Neural cell (in vitro differentiated cells): ENCODE results near the gene OR5A2.

Experiments
- EP300 ChIP-seq: fragments of 450-650 bp; conservative IDR thresholded peaks from 2 replicates; pipeline ENCODE4 v1.6.1; 2014; ENCODE audit warnings: antibody characterized with exemption, mild to moderate bottlenecking, moderate library complexity; ENCODE audit not compliant: poor library complexity, severe bottlenecking
- EZH2 ChIP-seq: fragments of 200-600, 300-800 bp; shearing (Covaris generic), sonication (generic); IDR thresholded peaks from 2 replicates; pipeline ENCODE4 v1.6.1; 2014; ENCODE audit warnings: antibody characterized with exemption, low read length, borderline replicate concordance, mild to moderate bottlenecking; ENCODE audit not compliant: insufficient read depth, poor library complexity, severe bottlenecking
- MXI1 ChIP-seq: fragments of 450-650 bp; conservative IDR thresholded peaks from 2 replicates; pipeline ENCODE4 v1.6.1; 2014; ENCODE audit warnings: antibody characterized with exemption, mild to moderate bottlenecking; ENCODE audit not compliant: poor library complexity, severe bottlenecking
- POLR2AphosphoS5 ChIP-seq: IDR thresholded peaks from 2 replicates; pipeline ENCODE4 v1.6.1; 2012
- RAD21 ChIP-seq: fragments of 450-650 bp; conservative IDR thresholded peaks from 2 replicates; pipeline ENCODE4 v1.6.1; 2014; ENCODE audit warnings: antibody characterized with exemption, mild to moderate bottlenecking, moderate library complexity
- TAF1 ChIP-seq: IDR thresholded peaks from 2 replicates; pipeline ENCODE4 v1.6.1; 2012; ENCODE audit warnings: low read depth
- TF ChIP-seq, protein P1 (sequence below): fragments of 450-650 bp; IDR thresholded peaks from 2 replicates; pipeline ENCODE4 v1.5.1; 2014; ENCODE audit warnings: antibody characterized with exemption, mild to moderate bottlenecking, moderate library complexity; ENCODE audit not compliant: poor library complexity, severe bottlenecking
- TF ChIP-seq, protein P2 (sequence below): IDR thresholded peaks from 2 replicates; pipeline ENCODE4 v1.6.1; 2012; ENCODE audit warnings: borderline replicate concordance

DNA sequence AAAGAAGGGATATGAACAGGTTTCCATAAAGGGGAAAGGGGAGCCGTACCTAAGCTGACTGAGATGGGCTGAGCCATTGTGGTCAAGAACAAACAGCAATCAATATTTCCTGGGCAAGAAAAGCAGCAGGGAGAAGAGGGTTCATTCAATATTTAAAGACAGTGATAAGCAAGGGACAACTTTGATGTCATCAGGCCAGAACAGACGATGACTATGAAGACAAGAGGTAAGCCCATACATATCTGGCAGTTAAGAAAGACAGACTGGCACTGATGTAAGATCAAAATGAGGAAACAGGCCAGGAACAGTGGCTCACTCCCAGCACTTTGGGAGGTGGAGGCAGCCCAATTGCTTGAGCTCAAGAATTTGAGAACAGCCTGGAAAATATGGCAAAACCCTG, 2.4 kb downstream of the OR5A2 start:
- no peak for TF ChIP-seq EP300
- no peak for TF ChIP-seq TAF1
- TF ChIP-seq, protein P1, sequence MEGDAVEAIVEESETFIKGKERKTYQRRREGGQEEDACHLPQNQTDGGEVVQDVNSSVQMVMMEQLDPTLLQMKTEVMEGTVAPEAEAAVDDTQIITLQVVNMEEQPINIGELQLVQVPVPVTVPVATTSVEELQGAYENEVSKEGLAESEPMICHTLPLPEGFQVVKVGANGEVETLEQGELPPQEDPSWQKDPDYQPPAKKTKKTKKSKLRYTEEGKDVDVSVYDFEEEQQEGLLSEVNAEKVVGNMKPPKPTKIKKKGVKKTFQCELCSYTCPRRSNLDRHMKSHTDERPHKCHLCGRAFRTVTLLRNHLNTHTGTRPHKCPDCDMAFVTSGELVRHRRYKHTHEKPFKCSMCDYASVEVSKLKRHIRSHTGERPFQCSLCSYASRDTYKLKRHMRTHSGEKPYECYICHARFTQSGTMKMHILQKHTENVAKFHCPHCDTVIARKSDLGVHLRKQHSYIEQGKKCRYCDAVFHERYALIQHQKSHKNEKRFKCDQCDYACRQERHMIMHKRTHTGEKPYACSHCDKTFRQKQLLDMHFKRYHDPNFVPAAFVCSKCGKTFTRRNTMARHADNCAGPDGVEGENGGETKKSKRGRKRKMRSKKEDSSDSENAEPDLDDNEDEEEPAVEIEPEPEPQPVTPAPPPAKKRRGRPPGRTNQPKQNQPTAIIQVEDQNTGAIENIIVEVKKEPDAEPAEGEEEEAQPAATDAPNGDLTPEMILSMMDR, result no peak
- TF ChIP-seq EZH2, result no peak
- no peak for TF ChIP-seq RAD21
- no peak for TF ChIP-seq POLR2AphosphoS5
- TF ChIP-seq, protein P2, sequence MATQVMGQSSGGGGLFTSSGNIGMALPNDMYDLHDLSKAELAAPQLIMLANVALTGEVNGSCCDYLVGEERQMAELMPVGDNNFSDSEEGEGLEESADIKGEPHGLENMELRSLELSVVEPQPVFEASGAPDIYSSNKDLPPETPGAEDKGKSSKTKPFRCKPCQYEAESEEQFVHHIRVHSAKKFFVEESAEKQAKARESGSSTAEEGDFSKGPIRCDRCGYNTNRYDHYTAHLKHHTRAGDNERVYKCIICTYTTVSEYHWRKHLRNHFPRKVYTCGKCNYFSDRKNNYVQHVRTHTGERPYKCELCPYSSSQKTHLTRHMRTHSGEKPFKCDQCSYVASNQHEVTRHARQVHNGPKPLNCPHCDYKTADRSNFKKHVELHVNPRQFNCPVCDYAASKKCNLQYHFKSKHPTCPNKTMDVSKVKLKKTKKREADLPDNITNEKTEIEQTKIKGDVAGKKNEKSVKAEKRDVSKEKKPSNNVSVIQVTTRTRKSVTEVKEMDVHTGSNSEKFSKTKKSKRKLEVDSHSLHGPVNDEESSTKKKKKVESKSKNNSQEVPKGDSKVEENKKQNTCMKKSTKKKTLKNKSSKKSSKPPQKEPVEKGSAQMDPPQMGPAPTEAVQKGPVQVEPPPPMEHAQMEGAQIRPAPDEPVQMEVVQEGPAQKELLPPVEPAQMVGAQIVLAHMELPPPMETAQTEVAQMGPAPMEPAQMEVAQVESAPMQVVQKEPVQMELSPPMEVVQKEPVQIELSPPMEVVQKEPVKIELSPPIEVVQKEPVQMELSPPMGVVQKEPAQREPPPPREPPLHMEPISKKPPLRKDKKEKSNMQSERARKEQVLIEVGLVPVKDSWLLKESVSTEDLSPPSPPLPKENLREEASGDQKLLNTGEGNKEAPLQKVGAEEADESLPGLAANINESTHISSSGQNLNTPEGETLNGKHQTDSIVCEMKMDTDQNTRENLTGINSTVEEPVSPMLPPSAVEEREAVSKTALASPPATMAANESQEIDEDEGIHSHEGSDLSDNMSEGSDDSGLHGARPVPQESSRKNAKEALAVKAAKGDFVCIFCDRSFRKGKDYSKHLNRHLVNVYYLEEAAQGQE, result no peak
- no peak for TF ChIP-seq MXI1
